Stimulated activated CD8-positive, alpha-beta memory T cell treated with anti-CD3 and anti-CD28 coated beads, Interleukin-7, amount 100 ng/mL, for 4 hours (primary cell): ENCODE data around the gene MGAT4A.
A peak's percentile ranks its signal among the peaks of the same experiment; 100 is the strongest.
"Not testable (repeated sequence)": the region's sequence is repeated elsewhere in the genome, so short reads cannot be mapped to it uniquely, and the experiment has no call there.

Experiments
- DNase-seq, 2 donors: peaks; one replicate each; pipeline ENCODE4 v3.0.0-alpha.2; 2020; ENCODE audit warnings: low read depth in 2 of 2

Gene MGAT4A

GRCh38 chr2:98702858-98703620, 27.9 kb downstream of the MGAT4A start:
- no peak for DNase-seq

- no peak for DNase-seq
Measured at GRCh38 chr2:98702127-98702802, 28.7 kb downstream of the MGAT4A start.

DNA sequence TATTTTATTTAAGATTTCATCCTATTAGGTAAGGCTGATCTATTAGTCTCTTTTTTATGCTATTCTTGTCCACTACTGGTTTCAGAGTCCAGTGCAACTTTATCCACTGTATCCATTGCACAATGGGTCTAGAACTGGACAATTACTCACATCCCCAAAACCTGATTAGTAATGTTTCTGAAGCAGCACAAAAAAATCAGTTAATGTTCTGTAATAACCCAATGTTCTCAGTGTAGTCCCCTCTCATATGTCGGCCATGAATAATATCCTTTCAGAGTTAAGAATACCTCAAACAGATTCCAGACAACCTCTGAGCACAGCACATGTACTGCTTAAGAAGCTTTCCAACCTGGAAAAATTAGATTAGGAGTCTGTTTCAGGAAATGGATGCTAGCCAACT, 29.7 kb downstream of the MGAT4A start:
- DNase-seq = no peak

GRCh38 chr2:98698896-98699295, 32.0 kb downstream of the MGAT4A start:
- no peak for DNase-seq

DNA sequence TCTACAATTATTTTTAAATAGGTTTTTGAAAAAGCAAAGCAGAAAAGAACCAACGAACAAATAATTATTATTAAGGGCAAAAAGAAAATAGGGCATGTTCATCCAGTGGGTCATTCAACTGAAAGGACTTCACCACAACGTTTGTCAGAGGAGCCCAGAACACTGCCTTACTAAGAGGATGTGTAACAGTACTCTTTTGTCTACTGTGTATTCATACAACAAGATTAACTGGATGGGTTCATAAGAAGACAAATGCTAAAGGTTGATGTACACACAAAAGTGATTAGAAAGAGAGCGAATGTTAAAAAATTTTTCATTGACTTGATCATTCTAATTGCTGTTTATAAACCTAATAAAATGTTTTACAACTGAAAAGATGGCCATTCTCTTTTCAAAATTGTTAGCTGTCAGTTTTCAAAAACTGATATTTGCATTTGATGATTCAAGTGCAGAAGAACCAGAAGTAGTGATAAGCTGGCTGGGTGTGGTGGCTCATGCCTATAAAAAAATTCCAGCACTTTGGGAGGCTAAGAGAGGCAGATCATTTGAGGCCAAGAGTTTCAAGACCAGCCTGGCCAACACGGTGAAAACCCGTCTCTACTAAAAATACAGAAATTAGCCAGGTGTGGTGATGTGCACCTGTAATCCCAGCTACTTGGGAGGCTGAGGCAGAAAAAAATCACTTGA, 33.1 kb downstream of the MGAT4A start:
- no peak for DNase-seq

GRCh38 chr2:98696200-98696599, 34.7 kb downstream of the MGAT4A start:
- DNase-seq = no peak

DNA sequence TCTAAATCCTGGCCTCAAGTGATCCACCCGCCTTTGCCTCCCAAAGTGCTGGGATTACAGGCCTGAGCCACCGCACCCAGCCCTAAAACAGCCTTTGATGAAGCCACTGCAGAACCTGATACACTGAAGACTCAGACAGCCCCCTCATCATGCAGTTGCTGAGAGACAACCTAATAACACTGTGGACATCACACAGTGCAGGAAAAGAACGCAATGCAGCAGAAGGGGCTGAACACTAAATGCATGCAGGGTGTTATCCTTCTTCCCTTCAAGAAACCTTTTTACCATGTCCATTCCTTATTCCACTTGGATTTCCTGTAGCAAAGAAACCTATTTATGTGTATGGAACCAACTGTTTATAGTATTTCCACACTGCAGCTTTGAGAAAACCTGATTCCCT, 35.7 kb downstream of the MGAT4A start:
- DNase-seq = no peak

DNA sequence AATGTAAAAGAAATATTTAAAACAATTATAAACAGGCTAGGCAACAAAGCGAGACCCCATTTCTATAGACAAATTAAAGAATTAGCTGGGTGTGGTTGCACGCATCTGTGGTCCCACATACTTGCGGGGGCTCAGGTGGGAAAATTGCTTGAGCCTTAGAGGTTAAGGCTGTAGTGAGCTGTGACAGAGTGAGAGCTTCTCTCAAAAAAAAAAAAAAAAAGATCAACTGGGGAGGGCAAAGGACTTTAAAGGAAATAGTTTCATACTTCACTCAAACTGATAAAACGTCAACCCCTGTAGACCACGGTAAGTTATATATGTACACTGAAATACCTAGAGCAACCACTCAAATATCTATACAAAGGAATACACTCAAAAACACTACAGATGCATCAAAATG, 37.5 kb downstream of the MGAT4A start:
- no peak for DNase-seq

DNA sequence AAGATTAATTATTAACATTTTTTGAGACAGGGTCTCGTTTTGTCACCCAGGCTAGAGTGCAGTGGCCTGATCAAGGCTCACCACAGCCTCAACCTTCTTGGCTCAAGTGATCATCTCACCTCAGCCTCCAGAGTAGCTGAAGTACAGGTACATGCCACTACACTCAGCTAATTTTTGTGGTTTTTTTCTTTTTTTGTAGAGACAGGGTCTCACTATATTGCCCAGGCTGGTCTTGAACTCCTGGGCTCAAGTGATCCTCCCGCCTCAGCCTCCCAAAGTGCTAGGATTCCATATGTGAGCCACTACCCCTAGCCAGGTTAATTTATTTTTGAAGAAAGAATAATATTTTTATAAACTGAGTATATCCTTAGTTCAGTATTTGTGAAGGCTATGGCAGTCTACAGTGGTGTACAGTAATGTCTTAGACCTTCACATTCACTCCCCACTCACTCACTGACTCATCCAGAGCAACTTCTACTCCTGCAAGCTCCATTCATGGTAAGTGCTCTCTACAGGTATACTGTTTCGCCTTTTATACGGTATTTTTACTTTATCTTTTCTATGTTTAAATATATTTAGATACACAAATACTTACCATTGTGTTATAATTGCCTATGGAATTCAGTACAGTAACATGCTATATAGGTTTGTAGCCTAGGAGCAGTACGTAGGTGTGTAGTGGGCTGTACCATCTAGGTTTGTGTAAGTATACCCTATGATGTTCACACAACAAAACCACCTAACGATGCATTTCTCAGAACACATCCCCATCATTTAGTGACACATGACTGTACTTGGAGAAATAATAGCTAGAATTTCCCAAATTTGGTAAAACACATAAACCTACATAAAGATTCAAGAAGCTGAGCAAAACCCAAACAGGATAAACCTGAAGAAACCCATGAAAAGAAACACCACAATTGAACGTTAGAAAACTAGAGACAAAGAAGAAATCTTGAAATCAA, 38.6 kb downstream of the MGAT4A start:
- DNase-seq = no peak

DNA sequence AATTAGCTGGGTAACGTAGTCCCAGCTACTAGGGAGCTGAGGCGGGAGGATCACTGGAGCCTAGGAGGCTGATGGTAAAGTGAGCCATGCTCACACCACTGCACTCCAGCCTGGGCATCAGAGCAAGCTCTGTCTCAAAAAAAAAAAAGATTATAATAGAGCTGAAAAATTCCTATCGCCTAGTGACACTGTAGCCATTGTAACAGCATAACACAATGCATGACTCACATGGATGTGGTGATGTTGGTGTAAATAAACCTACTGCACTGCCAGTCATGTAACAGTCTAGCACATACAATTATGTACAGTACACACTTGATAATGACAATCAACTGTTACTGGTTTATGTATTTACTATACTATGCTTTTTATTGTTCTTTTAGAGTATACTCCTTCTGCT, 39.6 kb downstream of the MGAT4A start:
- no peak for DNase-seq

GRCh38 chr2:98685930-98686887, 44.7 kb downstream of the MGAT4A start:
- DNase-seq = no peak

DNA sequence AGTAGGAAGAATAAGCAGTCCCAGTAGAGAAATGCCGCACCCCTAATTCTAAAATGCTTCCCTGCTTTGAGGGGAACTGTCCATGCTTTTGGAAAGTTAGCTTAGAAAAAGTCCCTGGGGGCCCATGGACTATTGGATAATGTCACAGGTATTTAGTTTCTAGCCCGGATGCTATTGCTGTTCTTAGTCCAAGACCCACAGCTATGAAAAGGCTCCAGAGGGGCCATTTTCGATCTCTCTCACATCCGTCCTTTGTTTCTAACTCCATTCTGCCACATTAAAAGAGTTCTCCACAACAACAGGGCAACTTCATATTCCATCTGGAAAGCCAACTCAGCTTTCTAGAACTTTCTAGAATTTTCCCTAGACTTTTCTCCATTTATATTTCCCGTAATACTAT, 47.2 kb downstream of the MGAT4A start:
- DNase-seq = no peak

DNA sequence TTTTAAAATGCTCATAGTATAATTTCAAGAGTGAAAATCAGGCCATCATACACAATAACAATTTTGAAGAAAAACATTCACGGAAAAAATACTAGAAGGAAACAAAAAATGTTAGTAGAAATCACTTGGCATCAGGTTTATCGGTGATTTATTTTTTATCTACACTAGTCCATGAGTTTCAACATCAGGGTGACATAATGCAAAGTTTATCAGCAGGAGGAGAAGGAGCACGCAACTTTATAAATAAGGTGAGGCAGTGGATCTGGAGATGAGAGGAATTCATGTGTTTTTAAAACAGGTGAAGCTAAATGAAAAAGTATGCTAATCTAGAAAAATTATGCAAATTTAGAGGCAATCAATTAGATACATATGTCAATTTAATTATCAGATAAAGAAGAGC, 54.2 kb downstream of the MGAT4A start:
- no peak for DNase-seq

DNA sequence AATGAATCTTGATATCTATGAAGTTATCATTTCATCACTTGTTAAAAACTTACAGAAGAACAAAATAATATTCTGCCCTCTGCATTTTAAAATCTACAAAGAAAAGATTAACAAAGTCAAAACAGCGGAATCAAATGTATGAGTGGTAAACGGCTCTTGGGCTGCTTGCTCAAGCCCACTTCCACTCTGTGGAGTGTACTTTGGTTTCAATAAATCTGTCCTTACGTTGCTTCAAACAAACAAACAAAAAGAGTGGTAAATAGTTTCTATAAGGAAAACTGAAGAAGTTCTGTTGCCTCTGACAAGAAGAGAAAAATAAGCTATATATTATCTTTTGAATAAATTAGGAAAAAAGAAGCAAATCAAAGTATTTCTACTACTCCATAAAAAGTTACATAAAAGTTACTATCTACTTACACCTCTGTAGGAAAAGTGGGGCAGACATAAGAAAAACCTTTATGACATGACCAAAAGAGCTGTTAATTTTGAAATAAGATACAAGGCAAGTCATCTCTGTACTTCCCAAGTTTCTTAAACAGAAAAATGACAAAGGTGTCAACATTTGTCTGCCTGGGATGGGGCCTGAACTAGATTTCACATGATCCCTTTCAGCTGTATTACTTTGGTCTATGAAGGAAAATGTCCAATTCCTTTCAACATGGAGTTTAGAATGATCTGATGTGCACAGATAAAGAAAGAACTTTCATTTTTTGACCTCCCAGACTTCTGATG, 56.5 kb downstream of the MGAT4A start:
- no peak for DNase-seq

- DNase-seq = no peak
Measured at GRCh38 chr2:98669675-98670074, 61.3 kb downstream of the MGAT4A start.

DNA sequence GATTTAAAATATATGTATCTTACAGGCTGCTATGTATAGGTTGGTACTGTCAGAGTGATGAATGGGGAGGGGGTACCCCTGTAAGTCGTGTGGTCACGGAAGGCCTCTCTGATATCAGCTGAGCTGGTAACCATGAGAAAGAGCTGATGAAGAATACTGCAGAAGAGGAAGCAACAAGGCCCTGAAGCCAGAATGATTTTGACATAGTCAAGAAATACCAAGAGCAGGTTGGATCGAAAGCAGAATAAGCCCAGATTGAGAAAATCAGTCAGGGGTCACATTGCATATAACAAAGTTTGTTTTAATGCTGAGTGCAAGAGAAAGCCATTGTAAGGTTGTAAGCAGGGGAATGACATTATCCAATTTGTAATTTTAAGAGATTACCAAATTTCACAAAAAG, 65.3 kb downstream of the MGAT4A start:
- DNase-seq = no peak

DNA sequence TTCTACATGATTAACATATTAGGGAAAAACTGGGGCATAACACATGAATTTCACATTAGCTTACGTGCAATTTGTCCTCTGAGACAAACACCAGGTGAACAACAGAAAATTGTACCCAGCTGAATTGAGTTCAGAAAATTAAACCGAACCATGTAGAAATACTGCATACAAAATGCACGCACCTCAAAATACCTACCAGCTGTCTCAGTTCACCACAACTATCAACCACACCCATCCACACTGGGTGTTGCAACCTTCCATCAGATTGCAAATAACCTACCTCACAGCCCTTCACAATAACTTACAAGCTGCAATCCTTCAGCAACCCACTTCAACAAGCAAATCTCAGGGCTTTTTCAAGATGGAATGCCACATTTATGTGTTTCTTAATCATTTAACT, 66.6 kb downstream of the MGAT4A start:
- peak in 1 of 2 donors; percentile 16 for DNase-seq

DNA sequence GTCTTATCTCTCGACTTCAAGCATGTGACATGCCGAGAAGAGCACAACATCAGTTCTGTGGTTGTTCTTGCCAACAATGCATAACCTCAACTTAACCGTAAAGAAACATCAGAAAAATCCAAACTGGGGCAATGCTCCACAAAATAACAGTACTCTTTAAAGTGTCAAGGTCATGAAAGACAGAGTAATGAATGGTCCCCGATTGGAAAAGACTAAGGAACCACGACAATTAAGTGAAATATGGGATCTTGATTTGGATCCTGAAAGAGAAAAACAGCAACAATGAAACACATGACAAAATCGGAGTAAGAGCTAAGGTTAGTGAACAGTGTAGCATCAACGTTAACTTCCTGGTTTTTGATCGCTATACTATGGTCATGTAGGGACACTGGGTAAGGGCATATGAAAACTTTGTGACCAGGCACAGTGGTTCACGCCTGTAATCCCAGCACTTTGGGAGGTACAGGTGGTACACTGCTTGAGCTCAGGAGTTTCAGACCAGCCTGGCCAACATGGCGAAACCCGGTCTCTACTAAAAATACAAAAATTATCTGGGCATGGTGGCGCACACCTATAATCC, 67.3 kb downstream of the MGAT4A start:
- DNase-seq = no peak

- not testable (repeated sequence) for DNase-seq
Measured at GRCh38 chr2:98659491-98659840, 71.5 kb downstream of the MGAT4A start.
